Stimulated activated CD4-positive, alpha-beta T cell treated with anti-CD3 and anti-CD28 coated beads, Interleukin-2, amount 100 ng/mL, for 48 hours (primary cell): ENCODE measurements around the gene FSIP1.

Source experiments
- DNase-seq, 2 donors: peaks; one replicate each; pipeline ENCODE4 v3.0.0-alpha.2; 2020

FSIP1 gene

DNA sequence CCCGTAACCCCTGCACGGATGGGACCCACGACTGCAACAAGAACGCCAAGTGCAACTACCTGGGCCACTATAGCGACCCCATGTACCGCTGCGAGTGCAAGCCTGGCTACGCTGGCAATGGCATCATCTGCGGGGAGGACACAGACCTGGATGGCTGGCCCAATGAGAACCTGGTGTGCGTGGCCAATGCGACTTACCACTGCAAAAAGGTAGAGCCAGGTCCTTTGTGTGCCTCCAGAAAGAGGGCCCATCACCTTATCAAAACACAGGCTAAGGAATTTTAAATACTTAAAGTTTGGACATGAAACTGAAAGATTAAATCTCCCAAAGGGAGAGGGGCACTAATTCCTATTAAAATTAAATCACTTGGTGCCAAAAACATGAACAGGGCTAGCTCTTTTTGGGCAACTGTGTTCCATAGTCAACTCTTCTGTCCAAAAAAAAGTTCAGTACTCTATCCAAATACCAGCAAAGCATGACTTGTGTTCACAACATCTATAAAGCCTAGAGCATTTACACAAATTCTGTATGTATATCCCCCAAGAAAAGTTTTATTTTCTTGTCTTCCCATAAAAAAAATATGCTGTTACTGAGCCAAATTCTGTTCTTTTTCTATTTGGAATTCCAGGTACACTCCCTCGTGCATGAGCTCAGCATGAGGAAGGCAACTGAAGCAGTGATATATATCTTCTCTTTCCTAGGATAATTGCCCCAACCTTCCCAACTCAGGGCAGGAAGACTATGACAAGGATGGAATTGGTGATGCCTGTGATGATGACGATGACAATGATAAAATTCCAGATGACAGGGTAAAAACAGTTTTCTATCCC, 192.6 kb downstream of the FSIP1 start:
- no peak for DNase-seq

DNA sequence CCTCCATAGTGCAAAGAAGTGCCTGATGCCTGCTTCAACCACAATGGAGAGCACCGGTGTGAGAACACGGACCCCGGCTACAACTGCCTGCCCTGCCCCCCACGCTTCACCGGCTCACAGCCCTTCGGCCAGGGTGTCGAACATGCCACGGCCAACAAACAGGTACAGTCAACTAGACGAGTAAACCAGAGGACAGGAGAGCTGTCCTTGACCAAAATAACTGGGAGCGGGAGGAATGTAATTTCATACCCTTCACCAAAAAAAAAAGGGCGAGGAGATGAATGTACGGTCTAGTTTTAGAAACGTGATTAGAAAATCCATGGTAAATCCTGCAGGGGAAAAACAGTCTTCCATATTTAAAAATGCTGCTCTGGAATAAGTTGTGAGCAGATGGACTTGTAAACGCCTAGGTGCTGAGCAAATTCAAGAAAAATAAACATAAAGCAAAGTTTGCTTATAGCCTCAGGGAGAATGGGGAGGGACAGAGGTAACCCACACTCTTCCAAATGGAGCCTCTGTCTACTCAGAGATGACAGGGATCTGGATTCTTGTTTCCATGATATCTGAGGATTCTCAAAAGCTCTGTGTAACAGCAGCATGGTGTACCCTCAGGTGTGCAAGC, 193.3 kb downstream of the FSIP1 start:
- no peak for DNase-seq

DNA sequence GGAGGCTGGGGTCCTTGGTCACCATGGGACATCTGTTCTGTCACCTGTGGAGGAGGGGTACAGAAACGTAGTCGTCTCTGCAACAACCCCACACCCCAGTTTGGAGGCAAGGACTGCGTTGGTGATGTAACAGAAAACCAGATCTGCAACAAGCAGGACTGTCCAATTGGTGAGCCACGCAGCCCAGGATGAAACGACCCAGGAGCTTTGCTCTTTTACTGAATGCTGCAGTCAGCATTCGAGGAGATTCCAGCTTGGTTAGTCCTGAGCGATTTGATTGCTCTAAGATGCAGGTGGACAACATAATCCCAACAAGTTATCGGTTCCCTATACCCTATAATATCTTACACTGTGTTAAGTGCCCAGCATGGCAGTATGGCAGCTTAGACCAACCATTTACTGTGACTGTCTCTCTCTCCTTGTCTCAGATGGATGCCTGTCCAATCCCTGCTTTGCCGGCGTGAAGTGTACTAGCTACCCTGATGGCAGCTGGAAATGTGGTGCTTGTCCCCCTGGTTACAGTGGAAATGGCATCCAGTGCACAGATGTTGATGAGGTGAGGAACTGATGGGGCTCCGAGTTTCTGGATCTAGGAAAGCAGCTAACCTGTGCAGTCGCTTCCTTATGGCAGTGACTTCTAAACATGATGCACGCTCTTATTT, 194.0 kb downstream of the FSIP1 start:
- no peak for DNase-seq

DNA sequence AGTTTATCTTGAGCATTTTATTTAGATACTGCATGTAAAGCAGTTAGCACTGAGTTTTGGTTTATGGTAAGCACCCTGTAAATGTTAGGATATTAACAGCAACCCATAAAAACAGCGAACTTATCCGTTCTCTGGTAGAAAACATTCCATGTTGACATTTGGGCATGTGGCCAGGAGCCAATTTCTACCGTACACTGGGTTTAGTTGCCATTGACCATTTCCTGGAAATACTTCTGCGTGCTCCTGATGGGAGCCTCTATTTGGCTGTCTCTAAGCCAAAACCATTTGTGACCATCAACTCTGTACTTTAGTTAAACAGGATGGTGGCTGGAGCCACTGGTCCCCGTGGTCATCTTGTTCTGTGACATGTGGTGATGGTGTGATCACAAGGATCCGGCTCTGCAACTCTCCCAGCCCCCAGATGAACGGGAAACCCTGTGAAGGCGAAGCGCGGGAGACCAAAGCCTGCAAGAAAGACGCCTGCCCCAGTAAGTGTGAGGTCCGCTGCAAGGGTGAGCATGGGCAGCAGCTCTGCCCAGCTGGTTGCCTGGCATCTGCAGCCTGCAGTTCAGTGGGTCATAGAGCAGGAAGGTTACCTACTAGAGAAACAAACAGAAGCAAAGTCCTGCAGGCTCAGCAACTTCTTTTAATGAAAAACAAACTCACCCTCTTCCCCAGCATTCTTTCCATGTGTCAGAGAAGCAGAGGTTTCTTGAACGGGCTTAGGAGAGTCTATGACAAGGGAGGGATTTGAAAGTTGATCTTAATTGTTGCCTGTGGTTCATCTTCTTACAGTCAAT, 194.7 kb downstream of the FSIP1 start:
- DNase-seq: no peak

DNA sequence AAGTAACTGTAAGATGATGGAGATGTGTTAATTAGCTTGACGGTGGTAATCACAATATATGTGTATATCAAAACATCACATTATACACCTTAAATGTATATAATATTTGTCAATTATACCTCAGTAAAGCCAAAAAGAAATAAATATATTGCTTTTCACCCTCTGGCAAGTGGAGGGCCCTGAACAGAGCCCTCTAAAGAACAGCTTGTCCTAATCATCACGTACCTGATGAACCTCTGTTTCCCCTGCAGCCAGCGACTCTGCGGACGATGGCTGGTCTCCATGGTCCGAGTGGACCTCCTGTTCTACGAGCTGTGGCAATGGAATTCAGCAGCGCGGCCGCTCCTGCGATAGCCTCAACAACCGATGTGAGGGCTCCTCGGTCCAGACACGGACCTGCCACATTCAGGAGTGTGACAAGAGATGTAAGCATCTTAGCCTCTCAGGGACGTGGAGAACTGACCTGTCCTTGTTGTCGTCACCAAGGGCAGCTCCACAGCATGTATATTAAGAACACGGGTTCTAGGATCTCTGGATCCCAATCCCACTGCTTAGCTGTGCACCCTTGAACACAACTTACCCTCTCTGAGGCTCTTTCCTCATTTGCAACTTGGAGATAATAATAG, 195.4 kb downstream of the FSIP1 start:
- DNase-seq: no peak

DNA sequence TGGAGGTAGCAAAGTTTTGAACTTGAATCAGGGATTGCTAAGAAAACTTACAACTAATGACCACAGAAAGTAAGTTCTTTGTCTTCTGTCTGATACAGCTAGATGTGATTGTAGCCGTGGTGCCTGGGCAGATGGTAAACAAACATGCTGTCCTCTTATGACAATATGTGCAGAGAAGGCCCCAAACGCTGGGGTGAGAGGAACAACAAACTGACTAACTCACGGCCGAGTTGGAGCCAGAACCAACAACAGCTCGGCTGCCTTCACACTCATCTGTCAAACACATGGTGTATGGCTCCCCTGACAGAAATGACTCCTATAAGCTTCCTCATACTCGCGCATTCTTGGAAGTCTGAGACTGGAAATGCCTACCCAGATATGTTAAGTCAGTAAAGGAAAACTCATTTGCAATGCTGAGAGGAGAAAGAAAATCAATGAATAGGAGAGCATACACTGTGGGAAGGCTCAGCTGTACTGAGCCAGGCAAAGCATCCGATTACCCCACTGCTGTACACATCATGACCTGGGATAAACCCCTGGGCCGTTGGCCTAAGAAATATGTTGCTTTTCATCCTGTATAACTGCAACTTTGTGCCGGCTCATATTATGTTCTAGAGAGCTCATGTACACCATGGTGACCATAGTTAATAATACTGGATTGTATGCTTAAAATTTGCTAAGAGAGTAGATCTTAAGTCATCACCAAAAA, 196.1 kb downstream of the FSIP1 start:
- no peak for DNase-seq

DNA sequence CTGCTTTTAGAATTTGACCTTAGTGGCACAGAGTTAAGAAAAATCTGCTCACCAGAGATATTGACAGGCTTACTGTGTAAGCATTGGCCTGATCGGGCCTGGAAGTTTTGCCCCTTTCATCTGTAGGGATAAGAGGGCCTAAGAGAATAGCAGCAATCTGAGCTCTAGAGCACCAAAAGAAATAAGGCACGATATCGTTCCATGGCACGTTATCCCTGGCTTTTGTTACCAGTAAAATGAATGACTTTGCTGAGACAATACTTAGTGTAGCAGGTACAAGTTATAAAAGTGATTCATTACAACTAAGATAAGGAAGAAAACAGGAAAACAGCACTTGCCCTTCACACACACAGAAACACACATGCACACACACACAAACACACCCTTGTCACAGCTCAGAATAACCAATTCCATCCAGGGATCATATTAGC, 196.8 kb downstream of the FSIP1 start:
- no peak for DNase-seq

DNA sequence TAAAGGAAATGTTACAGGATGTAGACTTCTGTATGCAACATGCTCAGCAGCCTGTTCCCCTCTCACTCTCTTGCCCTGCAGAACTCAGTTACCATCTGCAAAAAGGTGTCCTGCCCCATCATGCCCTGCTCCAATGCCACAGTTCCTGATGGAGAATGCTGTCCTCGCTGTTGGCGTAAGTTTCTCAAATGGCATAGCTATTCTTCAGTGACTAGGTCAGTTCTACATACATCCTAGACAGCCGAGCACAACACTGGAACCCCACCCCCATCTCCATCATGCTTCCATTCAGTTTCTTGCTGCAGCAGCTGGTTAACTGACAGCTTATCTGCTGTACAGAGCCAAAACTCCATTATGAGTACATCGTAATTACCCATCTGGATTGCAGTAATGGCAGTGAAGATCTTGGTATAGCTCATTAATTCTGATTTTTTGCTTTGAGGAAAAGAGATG, 197.2 kb downstream of the FSIP1 start:
- no peak for DNase-seq

DNA sequence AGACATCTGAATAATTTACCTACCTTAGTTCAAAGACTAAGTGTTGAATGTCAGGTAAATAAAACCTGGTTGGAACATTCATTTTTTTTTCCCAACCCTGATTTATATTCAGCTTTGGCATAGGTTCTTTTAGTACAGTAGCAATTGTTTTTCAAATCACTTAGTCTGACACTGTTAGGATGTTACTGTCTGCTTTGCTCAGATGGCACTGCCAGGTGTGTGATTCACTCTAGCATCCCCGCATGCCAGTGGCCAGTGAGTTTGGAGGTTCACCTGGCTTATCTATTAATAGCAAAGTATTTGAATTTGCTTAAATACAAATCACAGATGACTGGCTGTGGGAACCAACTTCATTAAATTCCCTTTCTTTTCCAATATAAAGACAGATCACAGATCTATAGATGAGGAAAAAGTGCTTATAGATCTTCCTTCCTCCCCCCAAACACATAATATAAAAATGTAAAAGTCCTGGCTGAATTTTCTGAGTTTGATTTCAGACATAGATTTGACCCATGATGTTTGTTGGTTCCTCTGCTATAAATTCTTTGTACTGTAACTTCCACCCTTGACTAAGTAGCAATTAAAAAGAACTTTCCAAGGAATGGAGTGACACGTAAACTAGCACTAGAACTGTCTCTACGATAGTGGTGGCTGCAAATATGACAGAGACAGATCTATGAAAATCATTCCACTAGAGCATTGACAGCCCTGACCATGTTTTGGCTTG, 197.8 kb downstream of the FSIP1 start:
- no peak for DNase-seq

DNA sequence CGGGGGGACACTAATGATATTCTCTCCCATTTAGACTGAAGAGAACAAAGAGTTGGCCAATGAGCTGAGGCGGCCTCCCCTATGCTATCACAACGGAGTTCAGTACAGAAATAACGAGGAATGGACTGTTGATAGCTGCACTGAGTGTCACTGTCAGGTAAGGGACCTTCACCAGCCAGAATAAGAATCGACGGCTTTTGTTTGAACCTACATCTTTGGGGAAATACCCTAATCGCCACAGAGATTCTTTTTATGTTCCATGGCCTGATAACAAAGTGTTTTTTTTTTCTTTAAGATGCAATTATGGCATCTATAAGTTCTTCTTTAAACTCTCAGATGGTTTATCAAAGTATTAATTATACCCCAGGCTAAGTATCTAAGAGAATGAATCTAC, 198.4 kb downstream of the FSIP1 start:
- no peak for DNase-seq

DNA sequence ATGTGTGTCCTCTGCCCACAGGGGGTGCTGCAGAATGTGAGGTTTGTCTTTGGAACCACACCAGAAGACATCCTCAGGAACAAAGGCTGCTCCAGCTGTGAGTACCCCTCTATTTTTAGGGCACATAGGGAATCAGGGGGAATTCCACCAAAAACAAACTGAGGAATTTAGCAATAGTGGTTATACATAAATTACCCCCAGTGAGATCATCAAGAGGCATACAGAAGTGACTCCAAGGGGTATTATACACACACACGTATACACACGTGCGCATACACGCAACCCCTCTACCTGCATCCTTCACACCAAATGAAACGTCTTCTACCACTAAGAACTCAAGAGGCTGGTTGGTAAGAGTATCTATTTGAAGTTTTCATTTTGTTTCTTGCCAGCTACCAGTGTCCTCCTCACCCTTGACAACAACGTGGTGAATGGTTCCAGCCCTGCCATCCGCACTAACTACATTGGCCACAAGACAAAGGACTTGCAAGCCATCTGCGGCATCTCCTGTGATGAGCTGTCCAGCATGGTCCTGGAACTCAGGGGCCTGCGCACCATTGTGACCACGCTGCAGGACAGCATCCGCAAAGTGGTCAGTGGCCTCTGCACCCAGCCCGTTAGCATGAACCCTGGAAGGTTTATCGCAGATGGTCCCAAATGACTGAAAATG, 198.9 kb downstream of the FSIP1 start:
- DNase-seq: peak; percentile 18 to 35

DNA sequence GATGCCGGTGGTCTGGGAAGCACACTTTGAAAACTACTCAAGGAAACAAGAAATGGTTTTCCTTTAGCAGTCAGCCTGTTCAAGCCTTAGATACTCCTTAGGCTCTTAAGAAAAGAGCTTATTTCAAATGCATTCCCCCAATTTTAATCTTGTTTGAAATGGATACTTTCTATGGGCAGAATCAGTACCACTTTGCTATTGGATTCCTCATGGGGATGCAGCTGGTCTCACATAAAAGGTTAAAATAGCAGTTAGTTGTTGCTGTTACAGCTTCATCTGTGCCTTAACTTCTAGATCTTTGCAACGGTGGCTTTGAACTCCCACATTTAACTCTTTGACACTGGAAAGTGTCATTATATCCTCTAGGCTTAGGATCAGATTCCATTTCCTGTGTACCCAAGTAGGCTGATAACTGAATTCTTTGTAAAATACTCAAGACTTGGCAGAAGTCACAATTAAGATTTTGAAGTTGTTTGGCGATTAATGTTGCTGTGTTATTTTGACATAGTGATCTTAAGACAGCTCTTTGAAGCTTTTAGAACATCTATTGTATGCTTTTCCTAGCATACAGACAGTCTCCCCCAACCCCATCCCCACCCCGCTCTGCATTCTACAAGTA, 199.6 kb downstream of the FSIP1 start:
- no peak for DNase-seq

DNA sequence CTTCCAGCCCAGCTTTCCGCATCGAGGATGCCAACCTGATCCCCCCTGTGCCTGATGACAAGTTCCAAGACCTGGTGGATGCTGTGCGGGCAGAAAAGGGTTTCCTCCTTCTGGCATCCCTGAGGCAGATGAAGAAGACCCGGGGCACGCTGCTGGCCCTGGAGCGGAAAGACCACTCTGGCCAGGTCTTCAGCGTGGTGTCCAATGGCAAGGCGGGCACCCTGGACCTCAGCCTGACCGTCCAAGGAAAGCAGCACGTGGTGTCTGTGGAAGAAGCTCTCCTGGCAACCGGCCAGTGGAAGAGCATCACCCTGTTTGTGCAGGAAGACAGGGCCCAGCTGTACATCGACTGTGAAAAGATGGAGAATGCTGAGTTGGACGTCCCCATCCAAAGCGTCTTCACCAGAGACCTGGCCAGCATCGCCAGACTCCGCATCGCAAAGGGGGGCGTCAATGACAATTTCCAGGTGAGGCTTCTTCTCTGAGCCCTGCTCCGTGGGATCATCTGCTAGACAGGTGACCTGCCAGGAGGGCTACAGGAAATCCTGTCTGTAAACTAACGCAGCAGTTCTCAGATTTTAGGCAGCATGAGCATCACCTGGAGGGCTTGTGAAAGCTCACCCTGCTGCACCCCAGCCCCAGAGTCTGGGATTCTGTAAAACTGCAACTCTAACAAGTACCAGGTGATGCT, 200.2 kb downstream of the FSIP1 start:
- no peak for DNase-seq

DNA sequence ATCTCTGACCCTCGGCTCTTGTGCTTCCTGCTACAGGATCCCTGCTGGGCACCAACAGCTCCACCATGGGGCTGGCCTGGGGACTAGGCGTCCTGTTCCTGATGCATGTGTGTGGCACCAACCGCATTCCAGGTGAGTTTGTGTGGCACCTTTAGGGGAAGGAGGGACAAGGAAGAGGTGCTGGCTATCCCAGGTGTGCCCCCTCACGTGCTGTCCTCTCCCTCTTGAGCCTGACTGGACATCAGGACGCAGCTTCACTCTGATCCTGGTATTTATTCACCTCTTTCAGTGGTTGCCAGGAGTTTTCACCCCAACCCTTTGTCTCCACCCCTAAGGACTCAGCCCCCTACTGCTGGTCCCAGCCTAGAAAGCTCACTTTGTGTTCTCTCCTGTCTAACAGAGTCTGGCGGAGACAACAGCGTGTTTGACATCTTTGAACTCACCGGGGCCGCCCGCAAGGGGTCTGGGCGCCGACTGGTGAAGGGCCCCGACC, 200.8 kb downstream of the FSIP1 start:
- no peak for DNase-seq

DNA sequence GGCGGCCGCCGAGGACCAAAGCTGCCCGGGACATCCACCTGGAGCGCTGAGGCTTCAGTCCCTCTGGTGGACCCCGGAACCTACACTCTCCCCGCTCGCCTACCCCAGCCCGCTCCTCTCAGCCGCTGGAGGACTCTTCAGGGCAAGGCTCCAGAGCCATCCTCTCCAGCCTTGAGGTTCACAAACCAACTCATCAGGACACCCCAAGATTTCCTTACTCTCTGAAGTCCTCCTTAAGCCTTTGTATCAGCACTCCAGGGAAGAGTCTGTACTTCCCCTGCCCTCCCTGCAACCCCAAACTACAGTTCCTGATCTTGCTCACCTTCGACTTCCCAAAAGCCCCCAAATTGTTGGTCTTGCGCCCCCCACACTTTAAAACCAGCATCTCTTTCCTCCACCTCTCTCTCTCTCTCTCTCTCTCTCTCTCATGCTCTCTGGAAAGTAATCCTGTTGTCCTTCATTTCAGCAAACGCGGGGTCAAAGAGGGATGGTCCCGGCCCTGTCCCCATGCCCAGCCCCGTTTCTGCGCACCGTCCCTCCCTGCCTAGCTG, 201.3 kb downstream of the FSIP1 start:
- DNase-seq: no peak

DNA sequence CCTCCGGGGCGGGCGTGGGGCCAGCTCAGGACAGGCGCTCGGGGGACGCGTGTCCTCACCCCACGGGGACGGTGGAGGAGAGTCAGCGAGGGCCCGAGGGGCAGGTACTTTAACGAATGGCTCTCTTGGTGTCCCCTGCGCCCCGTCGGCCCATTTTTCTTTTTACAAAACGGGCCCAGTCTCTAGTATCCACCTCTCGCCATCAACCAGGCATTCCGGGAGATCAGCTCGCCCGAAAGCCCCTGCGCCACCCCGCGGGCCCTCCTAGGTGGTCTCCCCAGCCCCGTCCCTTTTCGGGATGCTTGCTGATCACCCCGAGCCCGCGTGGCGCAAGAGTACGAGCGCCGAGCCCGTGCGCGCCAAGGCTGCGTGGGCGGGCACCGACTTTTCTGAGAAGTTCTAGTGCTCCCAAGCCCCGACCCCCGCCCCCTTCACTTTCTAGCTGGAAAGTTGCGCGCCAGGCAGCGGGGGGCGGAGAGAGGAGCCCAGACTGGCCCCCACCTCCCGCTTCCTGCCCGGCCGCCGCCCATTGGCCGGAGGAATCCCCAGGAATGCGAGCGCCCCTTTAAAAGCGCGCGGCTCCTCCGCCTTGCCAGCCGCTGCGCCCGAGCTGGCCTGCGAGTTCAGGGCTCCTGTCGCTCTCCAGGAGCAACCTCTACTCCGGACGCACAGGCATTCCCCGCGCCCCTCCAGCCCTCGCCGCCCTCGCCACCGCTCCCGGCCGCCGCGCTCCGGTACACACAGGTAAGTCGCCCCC, 202.0 kb downstream of the FSIP1 start, which contains the start of gene THBS1:
Gene THBS1 (plus strand): TSS at position 595 of the 757 bp plus-strand sequence. CDS start 779 bp downstream, outside the sequence.
- DNase-seq: peak; percentile 29 to 38

DNA sequence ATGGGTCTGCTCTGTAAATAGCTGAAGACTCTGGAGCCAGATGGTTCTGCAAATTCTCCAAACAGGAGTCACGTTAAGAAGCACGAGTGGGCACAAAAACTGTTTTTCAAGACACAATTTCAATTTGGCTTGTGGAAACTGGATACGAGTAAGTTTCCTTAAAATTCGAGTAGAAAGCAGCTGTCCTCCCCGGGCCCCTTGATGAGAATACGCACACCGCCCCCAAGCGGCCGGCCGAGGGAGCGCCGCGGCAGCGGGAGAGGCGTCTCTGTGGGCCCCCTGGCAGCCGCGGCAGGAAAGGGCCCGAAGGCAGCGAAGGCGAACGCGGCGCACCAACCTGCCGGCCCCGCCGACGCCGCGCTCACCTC, 202.5 kb downstream of the FSIP1 start:
- peak; percentile 89 to 91 for DNase-seq

DNA sequence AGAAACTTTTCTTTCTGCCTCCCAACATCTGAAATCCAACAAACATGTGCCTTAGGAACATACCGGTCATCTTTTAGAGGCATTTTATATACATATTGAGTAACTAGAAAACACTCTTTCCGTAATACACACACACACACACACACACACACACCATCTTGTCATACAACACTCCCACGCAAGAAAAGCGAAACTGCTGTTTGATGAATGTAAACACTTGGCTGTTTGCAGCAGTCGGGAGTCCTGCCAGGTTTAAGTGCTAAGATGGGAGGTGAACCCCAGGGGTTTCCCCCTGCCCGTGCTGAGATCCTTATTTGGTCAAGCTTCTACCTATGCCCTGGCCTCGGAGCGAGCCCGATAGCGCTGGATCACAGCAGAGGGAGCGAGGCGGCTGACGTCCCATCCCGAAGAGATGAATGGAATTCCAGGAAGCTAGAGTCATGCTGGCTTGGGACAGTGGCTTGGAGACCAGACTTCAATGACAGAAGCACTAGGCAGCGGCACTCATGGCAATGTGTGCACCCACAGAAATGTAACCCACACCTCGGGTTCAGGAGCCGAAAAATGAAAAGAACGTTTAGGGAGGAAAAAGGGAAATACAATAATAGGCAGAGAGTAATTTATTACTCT, 203.0 kb downstream of the FSIP1 start:
- no peak for DNase-seq
